DMS79 treated with DMSO at 0.1 percent for 48 hours (cell line): ENCODE results near the gene SLC5A3.

Experiments used
- DNase-seq: peaks from one replicate; lab custom pipeline; 2025; lab: John Stamatoyannopoulos, UW

The SLC5A3 gene

GRCh38 chr21:34100337-34100736 lies 27.0 kb downstream of the SLC5A3 start:
- no peak for DNase-seq

GRCh38 chr21:34100790-34101189 lies 27.4 kb downstream of the SLC5A3 start:
- no peak for DNase-seq

- no peak for DNase-seq
These were observed 32.7 kb downstream of the SLC5A3 start for GRCh38 chr21:34105947-34106541.

DNA sequence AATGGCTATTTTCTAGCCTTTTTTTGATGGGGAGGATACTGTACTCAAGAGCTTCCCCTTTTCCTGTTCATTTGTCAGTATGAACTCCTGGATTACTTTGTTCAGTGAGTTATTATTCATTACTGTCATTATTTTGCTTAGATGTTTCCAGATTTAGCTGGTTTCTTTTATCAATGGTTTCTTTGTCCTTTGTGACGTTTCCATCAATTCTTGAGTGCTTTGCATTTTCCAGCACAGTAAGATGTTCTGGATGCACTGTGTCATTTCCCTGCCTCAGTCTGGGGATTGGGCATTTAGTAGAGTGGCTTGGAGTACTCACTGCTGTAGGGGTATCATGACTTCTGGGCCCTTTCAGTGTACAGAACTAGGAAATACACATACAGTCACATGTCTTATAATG lies 34.2 kb downstream of the SLC5A3 start:
- DNase-seq: no peak

- DNase-seq: no peak
These were observed 35.7 kb downstream of the SLC5A3 start for GRCh38 chr21:34109075-34109474.

DNA sequence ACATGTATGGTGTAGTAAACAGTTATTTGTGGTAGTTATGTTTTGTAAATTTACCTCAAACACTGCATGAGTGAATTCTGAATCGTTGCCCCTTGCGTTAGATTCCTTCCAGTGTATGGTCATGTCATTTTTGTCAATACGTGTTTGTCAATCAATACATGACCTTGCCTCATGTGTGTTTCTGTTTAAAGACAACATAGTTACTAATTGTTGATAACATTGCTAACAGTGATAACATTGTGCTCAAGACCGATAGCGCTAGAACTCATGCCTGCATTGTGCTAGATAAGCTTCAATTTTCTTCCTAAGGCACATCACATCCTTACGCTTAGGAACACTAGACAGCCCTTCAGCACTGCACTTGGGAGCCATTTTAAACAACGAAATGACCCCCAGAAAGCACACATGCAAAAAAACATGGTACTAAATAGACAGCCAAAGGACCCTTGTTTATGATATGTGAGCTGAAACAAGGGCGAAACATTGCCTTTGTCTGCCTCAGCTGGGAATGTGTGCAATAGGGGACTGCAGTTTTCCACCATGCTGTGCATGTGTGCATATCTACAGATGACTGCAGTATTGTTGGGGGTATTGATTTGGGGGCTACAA lies 37.3 kb downstream of the SLC5A3 start:
- DNase-seq: no peak

- no peak for DNase-seq
These were observed 39.1 kb downstream of the SLC5A3 start for GRCh38 chr21:34112316-34113033.

DNA sequence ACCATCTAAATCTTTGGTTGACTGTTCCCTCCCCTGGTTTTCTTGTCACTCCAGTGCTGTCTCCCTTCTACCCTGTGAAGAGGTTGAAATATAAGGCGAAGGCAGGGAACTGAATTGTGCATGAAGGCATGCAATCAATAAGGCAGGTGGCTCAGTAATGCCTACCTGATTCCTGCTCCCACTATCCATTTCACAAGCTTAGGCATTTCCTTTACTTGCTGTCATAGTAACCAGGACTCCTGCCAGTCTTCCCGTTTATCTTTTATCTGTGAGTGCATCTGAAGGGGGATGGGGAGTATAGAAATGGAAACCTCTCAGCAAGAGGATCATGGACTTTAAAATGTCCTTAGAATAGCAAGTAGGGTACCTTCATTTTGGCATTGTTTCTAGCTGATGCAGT lies 40.5 kb downstream of the SLC5A3 start:
- no peak for DNase-seq

- DNase-seq: no peak
These were observed 41.8 kb downstream of the SLC5A3 start for GRCh38 chr21:34115160-34115559.

DNA sequence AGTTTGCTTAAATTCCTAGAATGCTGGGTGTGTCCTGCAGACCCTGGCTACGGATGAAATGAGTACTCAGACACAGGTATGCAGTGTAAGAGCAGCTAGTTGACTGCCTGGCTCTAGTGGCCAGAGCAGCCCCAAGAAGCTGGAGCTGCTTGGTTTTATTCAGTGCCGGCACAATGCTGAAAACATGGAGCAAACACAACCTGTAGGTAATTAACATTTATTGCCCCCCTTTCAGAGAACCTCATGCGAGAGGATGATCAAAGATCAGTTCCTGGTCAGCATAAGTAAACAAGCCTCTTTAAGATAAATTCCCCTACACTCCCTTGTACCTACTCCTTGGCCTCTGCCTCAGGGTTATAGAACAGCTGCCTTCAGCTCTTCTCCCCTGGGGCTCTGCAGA lies 43.2 kb downstream of the SLC5A3 start:
- no peak for DNase-seq

GRCh38 chr21:34120867-34121266 lies 47.5 kb downstream of the SLC5A3 start:
- DNase-seq: no peak

GRCh38 chr21:34122047-34122446 lies 48.7 kb downstream of the SLC5A3 start:
- DNase-seq: no peak
